Smooth muscle cell (in vitro differentiated cells): ENCODE results near the gene RERE. TPM values are rescaled to one million over a fixed set of nuclear protein-coding genes. Genes with fewer than 3 reads are reported as not detected.

Experiments used
- DNase-seq: peaks from one replicate; lab custom pipeline; 2025; ENCODE audit not compliant: unreplicated experiment; lab: John Stamatoyannopoulos, UW
- H2AFZ ChIP-seq: fragments of 200-600 bp; sonication (generic); 2 replicates; pipeline ENCODE4 v1.6.0; 2016; ENCODE audit warnings: antibody characterized with exemption, low read depth, mild to moderate bottlenecking
- H3F3A ChIP-seq: fragments of 200-600 bp; sonication (generic); 2 replicates; pipeline ENCODE4 v1.6.0; 2017; ENCODE audit warnings: antibody characterized with exemption, low read depth
- H3K27ac ChIP-seq: fragments of 200-600 bp; sonication (generic); 2 replicates; pipeline ENCODE4 v1.5.1; 2016; ENCODE audit warnings: low read depth, mild to moderate bottlenecking
- H3K27me3 ChIP-seq: fragments of 200-600 bp; sonication (generic); 2 replicates; pipeline ENCODE4 v1.6.1; 2016; ENCODE audit warnings: low read depth, mild to moderate bottlenecking
- H3K36me3 ChIP-seq: fragments of 200-600 bp; sonication (generic); 2 replicates; pipeline ENCODE4 v1.5.1; 2016; ENCODE audit warnings: low read depth
- H3K4me1 ChIP-seq: fragments of 200-600 bp; sonication (generic); 2 replicates; pipeline ENCODE4 v1.5.1; 2016; ENCODE audit warnings: low read depth
- H3K4me2 ChIP-seq: fragments of 200-600 bp; sonication (generic); 2 replicates; pipeline ENCODE4 v1.6.0; 2016; ENCODE audit warnings: mild to moderate bottlenecking
- H3K4me3 ChIP-seq: fragments of 200-600 bp; sonication (generic); 2 replicates; pipeline ENCODE4 v1.5.1; 2016; ENCODE audit warnings: mild to moderate bottlenecking
- H3K79me2 ChIP-seq: fragments of 200-600 bp; sonication (generic); 2 replicates; pipeline ENCODE4 v1.6.0; 2016; ENCODE audit warnings: low read depth, mild to moderate bottlenecking
- H3K9ac ChIP-seq: fragments of 200-600 bp; sonication (generic); 2 replicates; pipeline ENCODE4 v1.6.0; 2016; ENCODE audit warnings: low read depth
- H3K9me3 ChIP-seq: fragments of 200-600 bp; sonication (generic); replicated peaks from 2 replicates; pipeline ENCODE4 v1.5.1; 2016; ENCODE audit warnings: low read depth
- H4K20me1 ChIP-seq: fragments of 200-600 bp; sonication (generic); 2 replicates; pipeline ENCODE4 v1.6.0; 2016; ENCODE audit warnings: low read depth
- WGBS: methylation state at CpG from one replicate; pipeline ENCODE4 v1.1.7; 2016; ENCODE audit warnings: low lambda C conversion rate; 5-methylcytosine and 5-hydroxymethylcytosine counted together
- polyA plus RNA-seq: library from polyadenylated mRNA; unstranded; fragments of >200 nt; fragmentation: Nextera tagmentation; extraction: Ambion mirVana; gene quantifications from 2 replicates; pipeline ENCODE4 v1.2.1, GENCODE V29; 2016
- total RNA-seq: library from RNA; depleted of rRNA; stranded (reverse); fragments of >200 nt; gene quantifications from 2 replicates; pipeline ENCODE4 v1.2.3, GENCODE V29; 2014
- TF ChIP-seq, protein P1 (sequence below): fragments of 200-600 bp; sonication (generic); IDR thresholded peaks from 2 replicates; pipeline ENCODE4 v1.5.1; 2017; ENCODE audit warnings: borderline replicate concordance, mild to moderate bottlenecking, antibody characterized with exemption; ENCODE audit not compliant: insufficient read depth, poor library complexity, severe bottlenecking

RERE gene
- total and polyA plus RNA-seq, 2 experiments from 2014 or later = 45.6 to 59.2 TPM

DNA sequence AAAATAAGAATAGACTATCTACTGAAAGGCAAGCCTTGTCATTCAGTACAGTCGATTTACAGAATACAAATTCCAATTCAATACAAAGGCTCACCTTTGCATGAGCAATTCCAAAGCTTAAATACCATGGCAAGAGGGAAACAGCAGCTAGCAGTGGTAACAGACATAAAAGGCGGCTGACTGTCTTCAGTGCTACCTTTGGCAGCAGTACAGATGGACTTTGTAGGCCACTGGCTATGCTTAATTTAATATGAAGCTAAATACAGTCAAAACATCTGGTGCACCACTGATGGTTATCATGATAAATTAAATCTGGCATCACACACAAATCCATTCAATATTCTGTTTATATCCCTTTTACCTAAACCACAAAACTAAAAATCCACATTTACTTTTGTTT lies 62.4 kb downstream of the RERE start:
- WGBS = 80% methylated on average over 2 of the region's 2 CpGs
- TF ChIP-seq, protein P1, sequence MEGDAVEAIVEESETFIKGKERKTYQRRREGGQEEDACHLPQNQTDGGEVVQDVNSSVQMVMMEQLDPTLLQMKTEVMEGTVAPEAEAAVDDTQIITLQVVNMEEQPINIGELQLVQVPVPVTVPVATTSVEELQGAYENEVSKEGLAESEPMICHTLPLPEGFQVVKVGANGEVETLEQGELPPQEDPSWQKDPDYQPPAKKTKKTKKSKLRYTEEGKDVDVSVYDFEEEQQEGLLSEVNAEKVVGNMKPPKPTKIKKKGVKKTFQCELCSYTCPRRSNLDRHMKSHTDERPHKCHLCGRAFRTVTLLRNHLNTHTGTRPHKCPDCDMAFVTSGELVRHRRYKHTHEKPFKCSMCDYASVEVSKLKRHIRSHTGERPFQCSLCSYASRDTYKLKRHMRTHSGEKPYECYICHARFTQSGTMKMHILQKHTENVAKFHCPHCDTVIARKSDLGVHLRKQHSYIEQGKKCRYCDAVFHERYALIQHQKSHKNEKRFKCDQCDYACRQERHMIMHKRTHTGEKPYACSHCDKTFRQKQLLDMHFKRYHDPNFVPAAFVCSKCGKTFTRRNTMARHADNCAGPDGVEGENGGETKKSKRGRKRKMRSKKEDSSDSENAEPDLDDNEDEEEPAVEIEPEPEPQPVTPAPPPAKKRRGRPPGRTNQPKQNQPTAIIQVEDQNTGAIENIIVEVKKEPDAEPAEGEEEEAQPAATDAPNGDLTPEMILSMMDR = no peak
- peaks cover 76% of the 10 kb centered on the region for H3K79me2 ChIP-seq
- DNase-seq = no peak
- no peaks in the 10 kb centered on the region for H3K27me3 ChIP-seq
- no peaks in the 10 kb centered on the region for H3K36me3 ChIP-seq
- H3K9me3 ChIP-seq = no peaks in the 10 kb centered on the region
- H3K4me2 ChIP-seq = no peak overlapping the region
- H3K27ac ChIP-seq = no peak overlapping the region
- no peaks in the 10 kb centered on the region for H3F3A ChIP-seq
- H3K4me1 ChIP-seq = no peaks in the 10 kb centered on the region
- H4K20me1 ChIP-seq = peaks cover 75% of the 10 kb centered on the region
- no peak overlapping the region for H2AFZ ChIP-seq
- no peak overlapping the region for H3K9ac ChIP-seq
- no peak overlapping the region for H3K4me3 ChIP-seq

DNA sequence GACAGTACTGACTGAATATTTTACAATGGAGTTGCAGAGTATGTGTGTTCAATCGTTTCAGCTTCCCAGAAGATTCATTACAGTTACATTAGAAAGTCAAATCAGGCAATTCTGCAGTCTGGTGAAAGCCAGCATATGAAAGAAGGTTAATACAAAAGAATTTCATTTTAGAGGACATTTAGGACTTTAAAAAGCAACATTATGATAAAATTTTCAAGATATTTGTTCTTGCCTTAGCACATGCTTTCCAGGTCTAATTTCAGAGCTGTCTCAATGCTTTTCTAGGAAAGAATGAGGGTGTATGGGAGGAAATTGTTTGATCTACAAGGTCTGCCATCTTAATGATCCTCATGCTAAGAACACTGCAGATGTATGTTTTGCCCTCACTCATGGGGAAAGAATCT lies 63.2 kb downstream of the RERE start:
- Histone ChIP-seq H3K36me3 (no peaks in the 10 kb centered on the region), H3K27me3 (no peaks in the 10 kb centered on the region), H3K9ac (no peak overlapping the region), H4K20me1 (peaks cover 79% of the 10 kb centered on the region), H3K27ac (no peak overlapping the region), H3F3A (no peaks in the 10 kb centered on the region), H3K4me2 (no peak overlapping the region), H2AFZ (no peak overlapping the region), H3K9me3 (no peaks in the 10 kb centered on the region), H3K4me1 (no peaks in the 10 kb centered on the region), H3K4me3 (no peak overlapping the region), H3K79me2 (peaks cover 74% of the 10 kb centered on the region)
- DNase-seq = no peak
- WGBS = 76% methylated on average over 1 of the region's 1 CpG
- TF ChIP-seq, protein P1 = no peak

DNA sequence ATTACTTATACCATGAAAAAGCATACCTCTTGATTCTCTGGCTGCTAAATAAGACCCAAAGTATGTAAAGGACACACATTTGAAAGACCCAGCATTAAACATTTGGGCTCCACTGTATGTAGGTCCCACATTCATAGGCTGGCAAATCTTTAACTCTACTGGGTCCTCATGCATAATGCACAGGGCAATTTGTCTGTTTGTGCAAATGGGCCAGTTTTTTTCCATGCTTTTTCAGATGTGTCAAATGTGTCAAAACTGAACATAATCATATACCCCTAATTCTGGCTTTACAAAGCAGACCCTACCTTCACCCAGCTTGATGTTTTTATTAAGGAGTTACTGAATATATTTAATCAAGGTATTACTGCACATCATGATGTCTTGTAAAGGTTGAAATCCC lies 63.7 kb downstream of the RERE start:
- Histone ChIP-seq H3K9ac (no peak overlapping the region), H3K36me3 (no peaks in the 10 kb centered on the region), H3K4me2 (no peak overlapping the region), H3K27ac (no peak overlapping the region), H4K20me1 (peaks cover 79% of the 10 kb centered on the region), H3F3A (no peaks in the 10 kb centered on the region), H3K4me3 (no peak overlapping the region), H2AFZ (no peak overlapping the region), H3K79me2 (peaks cover 74% of the 10 kb centered on the region), H3K27me3 (no peaks in the 10 kb centered on the region), H3K4me1 (no peaks in the 10 kb centered on the region), H3K9me3 (no peaks in the 10 kb centered on the region)
- TF ChIP-seq, protein P1 = no peak
- no peak for DNase-seq

DNA sequence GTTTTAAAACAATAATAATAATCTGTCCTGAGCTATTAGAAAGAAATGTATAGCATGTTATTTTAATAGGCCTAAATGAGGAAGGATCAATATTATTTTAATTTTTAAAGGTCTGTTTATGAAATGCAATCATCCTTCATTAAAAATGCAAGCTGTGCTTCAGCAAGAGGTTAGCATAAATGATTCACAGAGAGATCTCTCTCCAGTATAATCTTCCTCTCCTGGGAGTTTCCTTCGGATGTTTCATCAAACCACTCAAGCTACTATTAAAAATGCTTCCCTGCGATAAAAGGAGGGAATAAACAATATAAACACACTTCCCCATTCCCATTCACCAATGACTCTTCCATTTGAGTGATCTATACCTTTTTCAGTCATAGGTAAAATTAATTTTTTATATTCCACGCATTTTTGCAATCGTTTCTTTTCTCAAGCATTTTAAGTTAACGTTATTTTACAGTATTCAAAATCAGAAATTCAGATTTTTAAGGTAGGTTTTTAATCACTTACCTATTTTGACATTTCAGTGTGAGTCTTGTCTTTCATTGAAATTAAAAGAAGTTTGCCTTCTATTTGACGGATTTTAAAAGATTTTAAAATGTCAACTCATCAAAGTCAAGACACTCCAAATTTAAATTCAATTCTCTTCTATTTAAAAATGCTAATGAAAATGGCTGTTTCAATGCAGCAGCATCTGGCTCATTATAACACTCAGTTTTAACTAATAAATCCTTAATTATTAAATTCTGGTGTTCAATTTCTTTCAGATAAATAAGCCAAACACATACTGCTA lies 64.3 kb downstream of the RERE start:
- no peak overlapping the region for H3K9ac ChIP-seq
- no peaks in the 10 kb centered on the region for H3K36me3 ChIP-seq
- no peak overlapping the region for H2AFZ ChIP-seq
- H3K79me2 ChIP-seq = peaks cover 73% of the 10 kb centered on the region
- TF ChIP-seq, protein P1 = no peak
- 94% methylated on average over 6 of the region's 6 CpGs for WGBS
- H3K9me3 ChIP-seq = no peaks in the 10 kb centered on the region
- H4K20me1 ChIP-seq = peaks cover 83% of the 10 kb centered on the region
- H3K4me2 ChIP-seq = no peak overlapping the region
- H3K27ac ChIP-seq = no peak overlapping the region
- no peaks in the 10 kb centered on the region for H3F3A ChIP-seq
- DNase-seq = no peak
- H3K4me1 ChIP-seq = no peaks in the 10 kb centered on the region
- no peak overlapping the region for H3K4me3 ChIP-seq
- H3K27me3 ChIP-seq = no peaks in the 10 kb centered on the region
